ENCODE measurements around the gene CBFA2T3.

Gene CBFA2T3

GRCh38 chr16:89000207-89000959 is 23.4 kb upstream of the CBFA2T3 start:
- DNase-seq (ENCODE audit: low read depth) = no peak
- no peak overlapping the region for H3K4me3 ChIP-seq (ENCODE audit: low read depth, low read length)

GRCh38 chr16:88999457-89000206 is 22.6 kb upstream of the CBFA2T3 start:
- no peak for DNase-seq (ENCODE audit: low read depth)
- no peak overlapping the region for H3K4me3 ChIP-seq (ENCODE audit: low read depth, low read length)

- no peak overlapping the region for H3K4me3 ChIP-seq (ENCODE audit: low read depth, low read length)
- DNase-seq (ENCODE audit: low read depth) = no peak
Observed at GRCh38 chr16:88995746-88996535, 18.9 kb upstream of the CBFA2T3 start.

GRCh38 chr16:88995194-88995593 is 18.2 kb upstream of the CBFA2T3 start:
- no peak overlapping the region for H3K4me3 ChIP-seq (ENCODE audit: low read depth, low read length)
- DNase-seq (ENCODE audit: low read depth) = no peak

GRCh38 chr16:88994695-88995094 is 17.7 kb upstream of the CBFA2T3 start:
- no peak for DNase-seq (ENCODE audit: low read depth)
- no peak overlapping the region for H3K4me3 ChIP-seq (ENCODE audit: low read depth, low read length)

- no peak for DNase-seq (ENCODE audit: low read depth)
- H3K4me3 ChIP-seq (ENCODE audit: low read depth, low read length) = no peak overlapping the region
Observed at GRCh38 chr16:88993946-88994600, 17.1 kb upstream of the CBFA2T3 start.

GRCh38 chr16:88993166-88993761 is 16.3 kb upstream of the CBFA2T3 start:
- no peak for DNase-seq (ENCODE audit: low read depth)
- no peak overlapping the region for H3K4me3 ChIP-seq (ENCODE audit: low read depth, low read length)

GRCh38 chr16:88992351-88993165 is 15.6 kb upstream of the CBFA2T3 start:
- no peak overlapping the region for H3K4me3 ChIP-seq (ENCODE audit: low read depth, low read length)
- no peak for DNase-seq (ENCODE audit: low read depth)

GRCh38 chr16:88991813-88992350 is 14.9 kb upstream of the CBFA2T3 start:
- DNase-seq (ENCODE audit: low read depth) = no peak
- H3K4me3 ChIP-seq (ENCODE audit: low read depth, low read length) = no peak overlapping the region

- no peak for DNase-seq (ENCODE audit: low read depth)
- no peak overlapping the region for H3K4me3 ChIP-seq (ENCODE audit: low read depth, low read length)
Observed at GRCh38 chr16:88989852-88990547, 13.0 kb upstream of the CBFA2T3 start.

GRCh38 chr16:88988980-88989811 is 12.2 kb upstream of the CBFA2T3 start:
- no peak for DNase-seq (ENCODE audit: low read depth)
- H3K4me3 ChIP-seq (ENCODE audit: low read depth, low read length) = no peak overlapping the region

GRCh38 chr16:88985521-88985920 is 8.5 kb upstream of the CBFA2T3 start:
- no peak for DNase-seq (ENCODE audit: low read depth)

GRCh38 chr16:88983771-88984687 is 7.0 kb upstream of the CBFA2T3 start:
- DNase-seq (ENCODE audit: low read depth) = no peak
- no peak overlapping the region for H3K4me3 ChIP-seq (ENCODE audit: low read depth, low read length)

More at GRCh38 chr16:88985521-88985920, 8.5 kb upstream of the CBFA2T3 start:
- no peak overlapping the region for H3K4me3 ChIP-seq (ENCODE audit: low read depth, low read length)

- H3K4me3 ChIP-seq (ENCODE audit: low read depth, low read length) = no peak overlapping the region
- no peak for DNase-seq (ENCODE audit: low read depth)
Observed at GRCh38 chr16:88983165-88983564, 6.2 kb upstream of the CBFA2T3 start.

GRCh38 chr16:88982286-88983084 is 5.5 kb upstream of the CBFA2T3 start:
- no peak overlapping the region for H3K4me3 ChIP-seq (ENCODE audit: low read depth, low read length)

More at GRCh38 chr16:88982286-88983084, 5.5 kb upstream of the CBFA2T3 start:
- DNase-seq (ENCODE audit: low read depth) = no peak

All from skeletal muscle cell (primary cell).